Calu3 (cell line): ENCODE measurements around the gene SUMO3. TPM values are rescaled to one million over a fixed set of nuclear protein-coding genes. Genes with fewer than 3 reads are reported as not detected.

Source experiments
- Bru-seq: library from RNA; stranded (reverse); fragments of 400-500 nt; gene quantifications from one replicate; lab custom pipeline; 2021; lab: Mats Ljungman, UMichigan
- BruChase-seq, 2 experiments: library from RNA; stranded (reverse); fragments of 400-500 nt; gene quantifications; one replicate each; lab custom pipeline; 2021; lab: Mats Ljungman, UMichigan
- BruUV-seq: library from RNA; stranded (reverse); fragments of 400-500 nt; replicated peaks from 2 replicates; lab custom pipeline; 2021; lab: Mats Ljungman, UMichigan
- CTCF ChIA-PET: fragments of 300-600 bp; sonication (Branson Sonifier 250); formaldehyde crosslinking; loops from one replicate; lab custom pipeline; 2022; ENCODE audit warnings: antibody characterized with exemption; lab: Charles Lee
- DNase-seq: peaks from one replicate; pipeline ENCODE4 v3.0.0; 2022
- H3K27ac Mint-ChIP-seq: one replicate; pipeline ENCODE4 v1.8.0; 2022; ENCODE audit warnings: mixed read lengths; ENCODE audit not compliant: unreplicated experiment
- H3K27me3 Mint-ChIP-seq: one replicate; pipeline ENCODE4 v1.8.0; 2022; ENCODE audit warnings: mixed read lengths; ENCODE audit not compliant: unreplicated experiment
- H3K36me3 Mint-ChIP-seq: one replicate; pipeline ENCODE4 v1.8.0; 2022; ENCODE audit warnings: mild to moderate bottlenecking, moderate library complexity, mixed read lengths; ENCODE audit not compliant: insufficient read depth, unreplicated experiment
- H3K4me1 Mint-ChIP-seq: one replicate; pipeline ENCODE4 v1.8.0; 2022; ENCODE audit warnings: mild to moderate bottlenecking, low read depth, mixed read lengths; ENCODE audit not compliant: unreplicated experiment
- H3K4me3 Mint-ChIP-seq: one replicate; pipeline ENCODE4 v1.8.0; 2022; ENCODE audit warnings: mild to moderate bottlenecking, low read depth, moderate library complexity, mixed read lengths; ENCODE audit not compliant: unreplicated experiment
- H3K9me3 Mint-ChIP-seq: one replicate; pipeline ENCODE4 v1.8.0; 2022; ENCODE audit warnings: low read depth, mixed read lengths; ENCODE audit not compliant: unreplicated experiment
- CTCF ChIP-seq: fragments of 200-600 bp; IDR thresholded peaks from one replicate; pipeline ENCODE4 v1.8.0; 2022; ENCODE audit warnings: antibody characterized with exemption; ENCODE audit not compliant: unreplicated experiment
- intact Hi-C: fragments of 100-400 bp; cut with micrococcal nuclease; formaldehyde crosslinking; loops from one replicate; pipeline ENCODE4 v1.10.0; 2022; ENCODE audit not compliant: unreplicated experiment
- long read RNA-seq: library from polyadenylated mRNA; stranded (forward); transcript quantifications from one replicate; pipeline ENCODE4 v2.0.0, GENCODE V29; 2022
- total RNA-seq: library from RNA; stranded (reverse); gene quantifications from 2 replicates; pipeline ENCODE4 v1.2.3, GENCODE V29; 2022

Gene SUMO3
- 56.7 and 58.1 TPM in 2 replicates for total RNA-seq
- percentile 71 among the genes with signal in this experiment for Bru-seq, nascent RNA
- percentile 89 among the genes with signal in this experiment for BruChase-seq, experiment 1, labeled RNA remaining after a 6-hour chase
- BruChase-seq, experiment 2, labeled RNA remaining after a 2-hour chase = percentile 73 among the genes with signal in this experiment
- long read RNA-seq, transcript SUMO3-201 (4 exons, 1,807 nt) = major isoform, 104 of 110 reads
- long read RNA-seq, partial matches to known transcripts = 0 of 110 reads
- long read RNA-seq, other reads (novel, unspliced or antisense) = 6 of 110 reads

- TF ChIP-seq CTCF = no peak
- H3K27me3 Mint-ChIP-seq = peaks cover 4% of the 10 kb centered on the region
- CTCF ChIA-PET = no interaction called here
- no peak within 1 kb of the TSS for H3K27ac Mint-ChIP-seq
- peak; percentile 83 for DNase-seq
- H3K9me3 Mint-ChIP-seq = peaks cover 6% of the 10 kb centered on the region
- no peaks in the 10 kb centered on the region for H3K4me1 Mint-ChIP-seq
- peaks cover 10% of the 10 kb centered on the region for H3K36me3 Mint-ChIP-seq
- H3K4me3 Mint-ChIP-seq = peak within 1 kb of the TSS; percentile 81
- BruUV-seq = TSS peak; percentile 49
- intact Hi-C loops = no loop called here
These were observed at the start of gene SUMO3 for GRCh38 chr21:44817914-44818639. Gene SUMO3, minus strand, starts transcription at chr21:44818062. Its CDS starts 94 bp downstream, at chr21:44817968.

DNA sequence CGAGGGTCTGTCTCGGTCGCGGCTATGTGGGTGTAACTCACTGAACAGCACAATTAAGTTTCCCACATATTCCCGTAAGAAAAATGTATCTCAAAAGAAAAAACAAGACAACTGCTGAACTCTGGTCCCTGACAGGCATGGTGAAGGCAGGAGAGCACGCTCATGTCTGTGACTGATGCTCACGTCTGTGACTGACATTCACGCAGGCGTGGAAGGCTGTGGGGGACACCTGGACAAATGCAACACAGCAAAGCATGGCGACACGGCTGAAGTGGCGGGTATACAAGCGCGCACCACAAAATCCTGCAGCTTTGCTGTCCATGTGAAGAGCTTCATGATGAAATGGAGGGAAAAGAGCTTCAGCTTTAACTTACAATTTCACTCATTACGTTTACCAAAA, 49.6 kb upstream of the SUMO3 start:
- intact Hi-C loops = no loop called here
- no peaks in the 10 kb centered on the region for H3K27me3 Mint-ChIP-seq
- H3K9me3 Mint-ChIP-seq = no peaks in the 10 kb centered on the region
- CTCF ChIA-PET = no interaction called here
- peaks cover 23% of the 10 kb centered on the region for H3K36me3 Mint-ChIP-seq
- H3K27ac Mint-ChIP-seq = no peak overlapping the region
- no peak for TF ChIP-seq CTCF
- no peak overlapping the region for H3K4me3 Mint-ChIP-seq
- DNase-seq = no peak
- H3K4me1 Mint-ChIP-seq = peaks cover 51% of the 10 kb centered on the region
- no TSS peak for BruUV-seq

DNA sequence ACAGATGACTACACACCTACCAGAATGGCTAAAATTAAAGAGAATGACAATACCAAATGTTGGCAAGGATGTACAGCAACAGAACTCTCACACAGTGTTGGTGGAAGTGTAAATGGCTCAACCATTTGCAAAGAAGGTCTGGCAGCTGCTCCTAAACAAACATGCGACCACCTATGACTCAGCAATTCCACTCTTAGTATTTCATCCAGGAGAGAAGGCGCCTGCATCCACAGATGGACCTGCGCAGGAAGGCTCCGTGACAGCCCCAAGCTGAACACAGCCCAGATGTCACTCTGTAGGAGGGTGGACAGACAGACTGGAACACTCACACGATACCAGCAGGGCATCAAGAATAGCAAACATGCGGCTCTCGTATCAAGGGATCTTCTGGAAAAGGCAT, 48.9 kb upstream of the SUMO3 start:
- H3K4me1 Mint-ChIP-seq = peaks cover 48% of the 10 kb centered on the region
- BruUV-seq = no TSS peak
- TF ChIP-seq CTCF = no peak
- intact Hi-C loops = no loop called here
- H3K4me3 Mint-ChIP-seq = no peak overlapping the region
- no peaks in the 10 kb centered on the region for H3K9me3 Mint-ChIP-seq
- H3K27me3 Mint-ChIP-seq = no peaks in the 10 kb centered on the region
- no peak overlapping the region for H3K27ac Mint-ChIP-seq
- CTCF ChIA-PET = no interaction called here
- DNase-seq = no peak
- peaks cover 17% of the 10 kb centered on the region for H3K36me3 Mint-ChIP-seq

DNA sequence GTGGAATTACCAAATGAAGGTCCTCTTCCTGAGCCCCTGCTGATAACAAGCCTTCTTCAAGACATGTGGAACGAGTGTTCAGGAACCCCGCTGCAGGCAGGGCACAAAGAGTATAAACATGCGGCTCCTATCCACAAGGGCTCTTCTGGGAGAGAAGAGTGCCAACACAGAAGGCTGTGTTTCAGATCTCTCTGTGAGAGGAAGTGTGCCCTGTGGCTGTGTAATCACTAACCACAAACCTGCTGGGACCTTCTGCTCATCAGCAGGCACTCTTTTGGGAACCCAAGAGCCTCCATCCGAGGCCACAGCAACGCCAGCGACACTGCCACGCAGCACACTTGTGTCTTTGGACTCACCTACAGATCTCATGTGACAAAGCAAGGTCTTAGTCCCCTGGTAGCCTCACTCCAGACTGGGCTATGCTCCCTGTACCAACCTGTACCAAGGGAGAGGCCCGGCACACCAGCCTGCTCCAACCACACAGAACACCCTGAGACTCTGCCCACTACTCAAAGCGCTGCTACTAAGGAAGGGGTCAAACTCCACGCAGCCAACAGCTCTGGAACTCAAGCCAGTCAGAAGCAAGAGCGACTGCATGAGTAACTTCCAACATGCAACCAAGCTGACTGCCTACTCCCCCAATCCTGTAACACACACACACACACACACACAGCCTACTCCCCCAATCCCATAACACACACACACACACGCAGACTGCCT, 47.9 kb upstream of the SUMO3 start:
- no peak for DNase-seq

More for the DNA sequence above, 47.9 kb upstream of the SUMO3 start:
- Mint-ChIP-seq H3K4me1 (peaks cover 43% of the 10 kb centered on the region), H3K27me3 (no peaks in the 10 kb centered on the region), H3K27ac (no peak overlapping the region), H3K36me3 (peaks cover 25% of the 10 kb centered on the region), H3K4me3 (no peak overlapping the region), H3K9me3 (no peaks in the 10 kb centered on the region)
- intact Hi-C loops = no loop called here
- CTCF ChIA-PET = no interaction called here
- TF ChIP-seq CTCF = no peak
- BruUV-seq = no TSS peak
